Measurements from ENCODE around the gene CLPTM1. TPM values are rescaled to one million over a fixed set of nuclear protein-coding genes. Genes with fewer than 3 reads are reported as not detected.
A peak's percentile ranks its signal among the peaks of the same experiment; 100 is the strongest.

Gene CLPTM1
- polyA plus RNA-seq, 1 experiment = 51.5 TPM

GRCh38 chr19:44948237-44948636, 6.9 kb upstream of the CLPTM1 start:
- no peak overlapping the region for H3K4me3 ChIP-seq (ENCODE audit: low read depth, low read length)
- H3K27me3 ChIP-seq (ENCODE audit: control insufficient read depth, insufficient read depth, low read length) = no peaks in the 10 kb centered on the region
- H3K27ac ChIP-seq (ENCODE audit: low read depth, low read length) = no peak overlapping the region
- TF ChIP-seq CTCF (IDR thresholded peaks at IDR 0.05; ENCODE audit: low read depth, low read length) = no peak
- ChIA-PET CTCF (interaction anchor here (1.0 to 1.4 kb wide), 2 partner anchors 43 to 44 kb away, joined by 6 read pairs; partner anchors contain the start of gene APOE), POLR2A (no interaction called here)
- DNase-seq (ENCODE audit: low read depth, low spot score) = no peak
- no peaks in the 10 kb centered on the region for H3K9me3 ChIP-seq (ENCODE audit: control insufficient read depth, insufficient read depth, low read length)

DNA sequence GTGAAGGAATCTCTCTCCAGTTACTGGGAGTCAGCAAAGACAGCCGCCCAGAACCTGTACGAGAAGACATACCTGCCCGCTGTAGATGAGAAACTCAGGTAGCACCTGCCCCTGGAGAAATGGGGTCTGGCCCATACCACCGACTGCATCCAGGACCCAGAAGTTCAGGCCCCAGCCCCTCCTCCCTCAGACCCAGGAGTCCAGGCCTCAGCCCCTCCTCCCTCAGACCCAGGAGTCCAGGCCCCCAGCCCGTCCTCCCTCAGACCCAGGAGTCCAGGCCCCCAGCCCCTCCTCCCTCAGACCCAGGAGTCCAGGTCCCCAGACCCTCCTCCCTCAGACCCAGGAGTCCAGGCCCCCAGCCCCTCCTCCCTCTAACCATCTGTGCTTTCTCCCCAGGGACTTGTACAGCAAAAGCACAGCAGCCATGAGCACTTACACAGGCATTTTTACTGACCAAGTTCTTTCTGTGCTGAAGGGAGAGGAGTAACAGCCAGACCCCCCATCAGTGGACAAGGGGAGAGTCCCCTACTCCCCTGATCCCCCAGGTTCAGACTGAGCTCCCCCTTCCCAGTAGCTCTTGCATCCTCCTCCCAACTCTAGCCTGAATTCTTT, 6.3 kb upstream of the CLPTM1 start:
- CTCF ChIA-PET = interaction anchor here (0.6 to 1.4 kb wide), 4 partner anchors 14 to 45 kb away, joined by 3 to 6 read pairs (median 5); partner anchors contain the start of gene APOE
- H3K4me3 ChIP-seq (ENCODE audit: low read depth, low read length) = no peak overlapping the region
- no peak for TF ChIP-seq CTCF (IDR thresholded peaks at IDR 0.05; ENCODE audit: low read depth, low read length)
- H3K9me3 ChIP-seq (ENCODE audit: control insufficient read depth, insufficient read depth, low read length) = no peaks in the 10 kb centered on the region
- no peak overlapping the region for H3K27ac ChIP-seq (ENCODE audit: low read depth, low read length)
- POLR2A ChIA-PET = no interaction called here
- H3K27me3 ChIP-seq (ENCODE audit: control insufficient read depth, insufficient read depth, low read length) = no peaks in the 10 kb centered on the region
- no peak for DNase-seq (ENCODE audit: low read depth, low spot score)

DNA sequence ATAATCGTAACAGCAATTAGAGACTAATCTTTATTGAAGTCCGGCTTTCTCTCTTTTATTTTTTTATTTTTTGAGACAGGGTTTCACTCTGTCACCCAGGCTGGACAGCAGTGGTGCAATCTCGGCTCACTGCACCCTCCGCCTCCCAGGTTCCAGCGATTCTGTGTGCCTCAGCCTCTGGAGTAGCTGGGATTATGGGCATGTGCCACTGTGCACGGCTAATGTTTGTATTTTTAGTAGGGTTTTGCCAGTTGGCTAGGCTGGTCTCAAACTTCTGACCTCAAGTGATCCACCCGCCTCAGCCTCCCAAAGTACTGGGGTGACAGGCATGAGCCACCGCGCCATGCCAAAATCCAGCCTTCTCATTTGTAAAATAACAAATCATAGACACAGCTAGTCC, 5.6 kb upstream of the CLPTM1 start:
- Histone ChIP-seq H3K27me3 (ENCODE audit: control insufficient read depth, insufficient read depth, low read length) (no peaks in the 10 kb centered on the region), H3K27ac (ENCODE audit: low read depth, low read length) (no peak overlapping the region), H3K4me3 (ENCODE audit: low read depth, low read length) (no peak overlapping the region), H3K9me3 (ENCODE audit: control insufficient read depth, insufficient read depth, low read length) (no peaks in the 10 kb centered on the region)
- no peak for DNase-seq (ENCODE audit: low read depth, low spot score)
- CTCF ChIA-PET = interaction anchor here (0.5 to 1.4 kb wide), 5 partner anchors 15 to 260 kb away, joined by 3 to 6 read pairs (median 4); partner anchors contain the start of gene APOE
- TF ChIP-seq CTCF (IDR thresholded peaks at IDR 0.05; ENCODE audit: low read depth, low read length) = no peak
- POLR2A ChIA-PET = no interaction called here

GRCh38 chr19:44951179-44952159, 3.7 kb upstream of the CLPTM1 start:
- ChIA-PET CTCF (interaction anchor here (0.6 to 5.0 kb wide), 16 partner anchors 13 to 249 kb away, joined by 3 to 101 read pairs (median 4); partner anchors contain the start of gene APOE), POLR2A (no interaction called here)
- DNase-seq (ENCODE audit: low read depth, low spot score) = peak; percentile 65
- H3K4me3 ChIP-seq (ENCODE audit: low read depth, low read length) = no peak overlapping the region
- peak; percentile 91 for TF ChIP-seq CTCF (IDR thresholded peaks at IDR 0.05; ENCODE audit: low read depth, low read length)
- H3K9me3 ChIP-seq (ENCODE audit: control insufficient read depth, insufficient read depth, low read length) = no peaks in the 10 kb centered on the region
- H3K27ac ChIP-seq (ENCODE audit: low read depth, low read length) = no peak overlapping the region
- H3K27me3 ChIP-seq (ENCODE audit: control insufficient read depth, insufficient read depth, low read length) = no peaks in the 10 kb centered on the region

Measured in AG04450 (cell line).